HG03439 (cell line): Measurements from ENCODE around the gene CELF1.

ENCODE experiments used
- ATAC-seq: cut with Tn5 transposase; IDR thresholded peaks from one replicate; pipeline ENCODE4 v1.9.1; 2021; ENCODE audit warnings: mild to moderate bottlenecking, moderate library complexity; ENCODE audit not compliant: unreplicated experiment

The CELF1 gene

DNA sequence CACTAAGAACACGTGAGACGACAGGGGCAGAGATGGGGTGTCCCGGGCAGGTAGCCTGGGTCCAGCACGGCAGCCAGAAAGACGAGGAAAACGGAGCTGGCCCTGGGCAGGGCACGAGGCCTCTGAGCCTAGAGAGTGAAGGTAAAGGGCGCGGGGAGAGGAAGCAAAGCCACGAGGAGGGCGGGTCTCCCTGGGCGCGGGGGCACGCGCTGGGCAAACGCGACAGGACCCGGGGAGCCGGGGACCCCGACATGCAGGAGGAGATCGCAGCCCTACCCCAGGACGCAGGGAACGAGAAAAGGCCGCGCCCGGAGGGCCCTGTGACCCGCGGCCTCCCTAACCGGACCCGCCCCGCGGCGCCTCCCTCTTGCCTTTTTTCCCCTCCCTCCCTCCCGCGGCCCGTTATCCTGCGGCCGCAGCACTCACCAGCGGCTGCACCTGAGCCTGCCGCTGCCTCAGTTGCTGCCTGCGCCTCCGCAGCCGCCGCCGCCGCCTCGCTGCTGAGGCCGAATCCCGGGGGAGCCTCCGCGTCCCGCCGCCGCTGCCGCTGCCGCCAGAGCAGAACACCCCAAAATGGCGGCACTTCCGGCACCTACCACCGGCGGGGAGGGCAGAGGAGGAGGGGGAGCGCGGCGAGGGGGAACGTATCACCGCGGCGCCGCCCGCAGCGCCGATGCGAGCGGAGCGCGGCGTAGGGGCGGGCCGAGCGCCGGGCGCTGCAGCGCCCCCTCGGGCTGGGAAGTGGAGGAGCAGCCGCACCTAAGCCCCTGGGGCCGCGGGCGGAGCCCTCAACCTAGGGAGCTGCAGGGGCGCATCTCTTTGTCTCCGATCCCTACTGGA is at the start of gene CELF1:
TSS of gene CELF1 (minus strand) at position 567 of the 840 bp plus-strand sequence. CDS start 53,609 bp downstream, outside the sequence.
- peak; percentile 96 for ATAC-seq

DNA sequence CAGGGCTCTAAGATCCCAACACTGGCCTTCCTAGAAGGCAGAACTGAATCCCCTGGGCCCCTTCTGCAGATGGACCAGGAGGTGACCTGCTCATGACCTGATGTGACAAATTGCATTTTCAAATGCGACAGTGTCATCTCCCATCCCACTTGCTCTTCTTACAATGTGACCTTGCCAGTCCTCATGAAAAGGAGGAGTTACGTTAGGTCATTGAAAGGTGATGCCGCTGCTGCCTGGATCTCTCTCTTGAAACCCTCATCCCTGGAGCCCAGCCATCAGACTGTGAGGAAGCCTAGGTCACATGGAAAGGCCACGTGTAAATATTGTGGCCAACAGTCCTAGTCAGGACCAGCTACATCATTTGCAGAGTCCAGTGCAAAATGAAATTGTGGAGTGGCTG is 47.0 kb upstream of the CELF1 start:
- no peak for ATAC-seq

DNA sequence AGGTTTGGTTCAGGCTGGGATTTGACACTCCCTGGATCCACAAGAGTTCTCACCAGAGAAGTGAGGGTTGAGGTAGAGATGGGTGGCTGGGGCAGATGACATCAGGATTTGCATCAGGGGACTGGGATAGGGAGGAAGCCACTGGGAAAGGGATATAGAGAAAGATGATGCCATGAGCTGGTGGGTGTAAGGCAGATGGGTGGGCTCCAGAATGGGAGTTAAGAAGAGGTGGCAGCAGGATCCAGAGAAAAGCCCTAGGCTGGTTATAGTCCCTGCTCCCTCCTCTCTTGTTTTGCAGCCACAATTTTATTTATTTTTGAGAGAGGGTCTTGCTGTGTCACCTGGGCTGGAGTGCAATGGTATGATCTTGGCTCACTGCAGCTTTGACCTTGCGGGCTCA is 43.0 kb upstream of the CELF1 start:
- no peak for ATAC-seq

DNA sequence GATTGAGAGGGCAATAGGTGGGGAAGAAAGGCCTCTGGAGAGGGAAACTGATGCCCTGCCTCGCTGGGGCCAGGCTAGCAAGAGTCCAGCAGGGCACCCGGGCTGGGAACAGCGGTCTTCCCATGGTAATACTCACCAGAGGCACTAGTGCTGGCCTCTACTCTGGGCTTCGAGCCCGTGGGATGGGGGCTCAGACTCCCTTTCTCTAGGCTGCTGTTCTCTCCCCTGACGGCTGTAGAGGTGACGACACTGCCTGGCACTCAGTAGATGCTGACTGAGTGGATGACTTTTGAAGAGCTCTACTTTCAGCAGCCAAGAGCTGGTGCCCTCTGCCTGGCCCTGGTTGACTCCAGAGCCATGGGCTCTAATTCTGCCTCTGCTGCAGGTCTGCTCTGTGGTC is 42.1 kb upstream of the CELF1 start:
- no peak for ATAC-seq

DNA sequence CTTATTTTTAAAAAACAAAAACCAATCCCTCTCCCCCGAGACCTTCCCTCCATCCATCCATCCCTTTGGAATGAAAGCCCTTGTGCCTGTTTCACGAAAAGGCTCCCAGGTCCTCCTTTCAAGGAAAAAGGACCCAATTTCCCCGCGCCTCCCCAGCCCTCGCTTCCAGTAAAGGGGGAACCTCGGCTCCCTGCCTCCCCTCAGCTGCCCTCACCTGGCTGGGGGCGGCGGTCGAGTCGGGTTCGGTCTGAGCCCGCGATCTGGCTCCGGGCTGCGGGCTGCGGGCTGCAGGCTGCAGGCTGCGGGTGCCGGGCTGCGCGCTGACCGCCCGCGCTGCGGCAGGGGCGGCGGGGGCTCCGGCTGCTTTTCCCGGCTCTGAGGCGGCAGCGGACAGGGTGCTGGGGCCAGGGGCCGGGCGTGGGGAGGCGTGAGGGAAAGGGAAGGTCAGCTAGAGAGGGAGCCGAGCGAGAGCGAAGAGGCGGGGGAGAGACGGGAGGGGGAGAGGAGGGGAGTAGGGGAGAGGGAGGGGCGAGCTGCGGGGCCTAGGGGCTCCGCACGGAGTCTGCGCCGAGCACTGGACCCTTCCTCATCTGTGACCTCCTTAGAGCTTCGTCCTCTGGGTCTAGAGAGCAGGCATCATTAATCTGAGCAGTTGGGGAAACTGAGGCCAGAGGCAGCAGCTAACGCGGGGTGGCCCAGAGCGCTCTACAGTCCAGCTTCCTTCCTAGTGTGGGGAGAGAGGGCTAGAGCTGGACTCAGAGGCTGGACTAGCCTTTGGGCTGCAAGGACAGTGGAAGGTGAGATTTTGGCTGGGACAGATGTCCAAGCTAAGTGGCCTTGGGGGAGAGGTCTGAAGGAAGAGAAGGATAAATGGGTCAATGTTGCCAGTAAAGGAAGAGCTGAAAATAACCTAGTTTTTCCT is 41.3 kb upstream of the CELF1 start, which contains the start of gene C1QTNF4:
TSS of gene C1QTNF4 (minus strand) at position 478 of the 922 bp plus-strand sequence. CDS start 3,601 bp downstream, outside the sequence.
- ATAC-seq: no peak

DNA sequence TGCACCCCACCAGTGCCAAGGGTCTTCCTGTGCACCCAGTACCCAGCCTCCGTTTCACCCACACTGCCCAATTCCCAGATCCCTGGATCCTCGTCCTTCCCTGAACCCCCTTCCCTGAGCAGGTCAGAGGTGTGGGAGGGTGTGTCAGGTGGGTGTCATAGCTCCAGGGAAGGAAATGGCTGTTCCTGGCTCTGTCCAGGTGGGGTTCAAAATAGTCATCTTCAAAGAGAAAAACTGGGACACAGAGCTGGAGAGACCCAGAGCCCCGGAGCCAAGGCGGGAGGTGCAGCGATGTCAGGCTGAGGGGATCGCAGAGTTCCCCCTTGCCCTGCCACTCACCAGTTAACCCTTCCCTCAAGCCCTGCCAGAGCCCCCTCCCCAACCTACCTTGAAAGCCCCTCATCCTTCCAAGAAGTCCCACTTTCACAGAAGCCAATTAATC is 40.6 kb upstream of the CELF1 start:
- no peak for ATAC-seq

DNA sequence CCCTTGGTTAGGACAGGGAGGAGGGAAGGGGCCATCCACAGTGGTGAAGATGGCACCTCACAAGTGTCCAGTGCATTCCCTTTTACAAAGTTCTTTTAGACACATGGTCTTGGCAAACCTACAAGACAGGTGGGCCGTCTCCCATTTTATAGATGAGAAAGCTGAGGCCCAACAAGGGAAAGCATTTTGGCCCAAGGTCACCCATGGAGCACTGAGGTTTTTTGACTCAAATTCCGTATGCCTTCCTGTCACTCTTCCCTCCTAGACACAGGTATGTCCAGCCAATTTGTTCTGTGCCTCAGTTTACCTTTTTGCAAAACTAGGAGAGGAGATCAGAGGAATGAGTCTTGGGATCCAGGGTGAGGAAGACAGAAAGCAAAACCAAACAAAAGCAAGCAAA is 40.0 kb upstream of the CELF1 start:
- no peak for ATAC-seq

DNA sequence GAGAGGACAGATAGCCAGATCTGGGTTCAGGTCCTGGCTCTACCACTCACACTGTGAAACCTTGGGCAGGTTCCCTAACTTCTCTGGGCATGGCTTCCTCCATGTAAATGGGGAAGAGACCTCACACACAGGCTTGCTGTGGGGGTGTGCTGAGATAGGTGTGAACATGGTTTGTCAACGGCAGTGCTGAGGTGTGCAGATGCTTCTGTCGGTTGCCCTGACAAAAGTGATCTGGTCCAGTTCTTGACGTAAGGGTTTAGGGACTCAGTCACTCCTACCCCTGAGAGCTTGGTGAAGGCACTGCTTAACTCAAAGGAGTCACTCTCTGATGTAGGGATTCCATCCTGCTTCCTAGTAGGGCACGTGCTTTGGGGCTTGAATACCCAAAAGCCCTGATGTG is 39.3 kb upstream of the CELF1 start:
- no peak for ATAC-seq

DNA sequence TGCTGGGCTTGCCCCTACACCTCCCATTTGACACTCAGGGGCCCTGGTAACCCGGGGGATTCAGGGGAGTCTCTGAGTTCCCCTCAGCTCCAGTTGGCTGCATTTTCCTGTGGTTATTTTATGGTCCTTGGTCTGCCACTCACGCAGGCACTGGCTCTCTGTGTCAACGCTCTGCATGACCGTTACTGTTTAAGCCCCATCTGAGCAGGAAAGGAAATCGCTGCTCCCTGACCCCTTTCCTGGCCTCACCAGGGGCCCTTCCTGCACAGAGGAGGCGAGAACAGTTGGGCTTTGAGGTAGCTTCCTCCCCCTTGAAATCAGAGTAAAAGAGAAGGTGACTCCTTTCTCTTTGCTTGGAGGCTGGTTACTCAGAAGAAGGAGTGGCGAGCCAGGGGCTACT is 38.8 kb upstream of the CELF1 start:
- ATAC-seq: no peak

DNA sequence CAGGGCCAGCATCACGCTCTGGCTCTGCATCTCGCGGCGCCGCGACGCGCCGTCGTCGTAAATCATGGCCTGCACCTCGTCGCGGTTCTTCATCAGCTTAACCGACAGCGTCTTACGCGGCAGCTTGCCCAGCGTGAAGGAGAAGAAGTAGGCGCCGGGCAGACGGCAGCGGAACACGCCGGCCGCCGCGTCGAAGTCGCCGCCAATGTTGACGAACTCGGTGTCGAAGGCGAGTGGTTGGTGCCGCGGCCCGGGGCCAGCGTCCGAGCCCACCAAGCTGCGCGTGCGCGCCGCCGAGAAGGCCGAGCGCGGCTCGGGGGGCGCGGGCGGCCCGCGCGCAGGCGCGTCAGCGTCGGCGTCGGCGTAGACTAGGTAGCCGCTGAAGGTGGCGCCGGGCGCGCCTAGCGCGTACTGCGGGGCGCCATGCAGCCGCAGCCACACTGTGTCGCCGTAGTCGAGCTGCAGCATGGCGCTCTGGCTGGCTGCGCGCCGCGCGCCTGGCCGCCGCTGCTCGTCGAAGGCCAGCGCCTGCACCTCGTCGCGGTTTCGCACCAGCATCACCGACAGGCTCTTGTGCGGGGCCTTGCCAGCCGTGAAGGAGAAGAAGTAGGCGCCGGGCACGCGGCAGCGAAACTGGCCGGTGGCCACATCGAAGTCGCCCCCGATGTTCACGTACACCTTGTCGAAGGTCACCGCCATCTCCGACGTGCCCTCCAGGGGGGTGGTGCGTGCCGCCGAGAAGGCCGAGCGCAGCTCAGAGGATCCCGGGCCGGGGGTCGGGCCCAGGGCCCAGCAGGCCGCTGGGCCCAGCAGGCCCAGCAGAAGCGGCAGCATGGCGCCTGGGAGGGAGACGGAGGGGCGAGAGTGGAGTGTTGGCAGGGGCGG is 37.3 kb upstream of the CELF1 start:
- no peak for ATAC-seq

DNA sequence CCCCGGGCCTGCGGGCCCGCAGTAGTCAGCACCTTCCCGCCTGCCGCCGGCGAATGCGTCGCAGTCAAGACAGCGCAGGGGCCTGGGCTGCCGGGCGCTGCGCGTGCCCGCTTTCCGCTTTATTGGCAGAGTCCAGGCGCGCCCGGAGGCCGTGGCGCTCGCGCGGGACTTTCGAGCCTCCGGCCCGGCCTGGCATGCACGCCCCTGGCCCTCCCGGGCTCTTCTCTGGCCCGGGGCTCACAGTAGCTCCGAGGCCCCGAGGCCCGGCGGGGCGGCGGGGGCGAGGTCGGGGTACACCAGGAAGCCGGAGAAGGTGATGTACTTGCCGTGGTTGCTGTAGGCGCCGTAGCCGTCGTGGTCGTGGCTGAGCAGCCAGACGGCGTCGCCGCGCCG is 36.6 kb upstream of the CELF1 start:
- no peak for ATAC-seq

DNA sequence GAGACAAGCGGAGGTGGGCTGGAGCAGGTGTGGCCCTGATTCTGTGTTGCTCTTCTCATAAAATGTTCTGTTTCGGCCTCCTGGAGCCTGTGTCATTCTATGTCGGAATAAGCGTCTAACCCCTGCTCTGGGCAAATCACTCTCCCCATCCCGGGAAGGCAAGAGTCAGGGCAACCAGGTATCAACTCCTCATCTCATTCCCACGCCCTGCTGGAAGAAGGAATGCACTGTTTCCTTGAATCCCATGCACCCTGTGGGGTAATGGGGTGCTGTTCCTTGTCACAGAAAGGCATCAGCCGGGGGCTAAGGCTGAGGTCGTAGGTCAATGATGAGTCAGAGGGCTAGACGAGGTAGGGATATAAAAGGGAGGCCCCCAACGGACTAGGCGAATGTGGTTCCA is 36.2 kb upstream of the CELF1 start:
- no peak for ATAC-seq

DNA sequence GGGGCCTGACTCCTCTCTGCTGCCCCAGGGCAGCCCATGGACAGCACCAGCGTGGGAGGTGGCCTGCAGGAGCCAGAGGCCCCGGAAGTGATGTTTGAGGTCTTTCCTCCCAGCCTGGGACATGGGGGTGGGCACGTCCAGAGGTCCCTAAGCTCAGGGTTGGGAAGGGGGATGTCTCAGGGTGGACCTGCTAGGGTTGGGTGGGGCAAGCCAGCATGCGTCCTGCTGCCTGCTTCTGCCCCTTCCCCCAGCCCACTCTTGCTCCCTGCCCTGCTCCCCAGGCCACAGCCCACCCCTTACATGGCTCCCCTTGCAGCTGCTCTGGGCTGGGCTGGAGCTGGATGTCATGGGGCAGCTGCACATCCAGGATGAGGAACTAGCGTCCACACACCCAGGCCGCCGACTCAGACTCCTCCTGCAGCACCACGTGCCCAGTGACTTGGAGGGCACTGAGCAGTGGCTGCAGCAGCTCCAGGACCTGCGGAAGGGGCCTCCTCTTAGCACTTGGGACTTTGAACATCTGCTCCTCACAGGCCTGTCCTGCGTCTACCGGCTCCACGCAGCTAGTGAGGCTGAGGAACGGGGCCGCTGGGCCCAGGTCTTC is 34.9 kb upstream of the CELF1 start:
- no peak for ATAC-seq

DNA sequence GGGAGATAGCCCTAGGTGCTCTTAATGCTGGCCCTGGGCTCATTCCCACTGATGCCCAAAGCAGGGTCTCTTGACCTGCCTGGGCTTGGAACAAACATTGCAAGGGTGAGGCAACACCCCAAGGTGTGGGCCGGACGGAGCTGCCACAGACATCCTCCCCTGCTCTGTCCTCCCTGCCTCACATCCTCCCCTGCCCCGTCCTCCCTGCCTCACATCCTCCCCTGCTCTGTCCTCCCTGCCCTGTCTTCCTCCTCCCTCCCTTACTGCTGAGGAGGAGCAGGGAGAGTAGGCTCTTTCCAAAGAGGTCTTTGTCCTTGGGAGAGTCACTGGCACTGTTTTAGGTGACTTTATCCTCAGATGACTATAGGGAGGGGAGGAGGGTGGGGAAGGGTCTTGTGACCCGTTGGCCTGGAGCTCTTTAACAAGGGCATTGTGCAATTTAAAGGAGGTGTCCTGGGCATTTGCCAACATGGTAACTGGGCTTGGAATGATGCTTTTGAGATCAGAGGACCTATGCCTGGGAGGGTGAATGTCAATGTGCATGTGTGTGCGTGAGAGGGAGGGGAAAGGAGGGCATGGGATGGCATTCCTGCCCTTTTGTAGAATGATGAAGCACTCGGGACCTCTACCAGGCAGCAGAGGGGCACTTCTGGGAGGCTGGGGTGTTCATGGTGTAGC is 34.2 kb upstream of the CELF1 start:
- ATAC-seq: no peak

DNA sequence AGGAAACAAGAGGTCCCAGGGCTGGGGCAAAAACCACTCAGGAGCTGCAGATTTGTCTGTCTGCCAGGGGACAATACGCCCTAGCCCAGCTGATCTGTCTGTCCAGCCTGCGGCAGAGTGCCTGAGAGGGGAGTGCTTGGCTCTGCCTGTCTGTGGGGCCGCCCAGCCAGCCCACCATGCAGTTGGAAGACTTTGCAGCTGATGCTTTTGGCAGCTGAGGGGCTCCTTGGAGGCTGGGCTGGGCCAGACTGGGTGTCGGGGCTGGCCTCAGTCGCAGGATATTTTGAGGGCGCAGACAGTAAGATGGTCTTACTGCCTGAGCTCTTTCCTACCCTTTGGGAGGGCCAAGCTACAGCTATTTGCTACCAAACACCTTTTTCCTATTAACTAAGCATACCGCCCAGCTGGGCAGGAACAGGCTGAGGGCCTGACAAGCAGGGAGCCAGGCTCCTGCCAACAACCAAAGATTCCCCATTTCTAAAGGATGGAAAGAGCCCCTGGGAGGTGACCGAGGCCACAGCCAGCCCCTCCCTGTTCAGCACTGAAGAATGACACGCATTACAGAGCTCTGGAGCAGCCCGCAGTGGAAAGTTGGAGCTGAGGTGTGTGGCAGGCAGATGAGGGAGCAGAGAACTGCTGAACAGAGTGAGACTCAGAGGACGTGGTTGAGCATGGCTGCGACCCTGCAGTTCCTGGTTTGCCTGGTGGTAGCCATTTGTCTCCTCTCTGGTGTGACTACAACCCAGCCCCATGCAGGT is 33.3 kb upstream of the CELF1 start, which contains the start of gene FAM180B:
TSS of gene FAM180B (plus strand) at position 581 of the 758 bp plus-strand sequence. CDS start at position 672, 91 bp downstream.
- no peak for ATAC-seq

DNA sequence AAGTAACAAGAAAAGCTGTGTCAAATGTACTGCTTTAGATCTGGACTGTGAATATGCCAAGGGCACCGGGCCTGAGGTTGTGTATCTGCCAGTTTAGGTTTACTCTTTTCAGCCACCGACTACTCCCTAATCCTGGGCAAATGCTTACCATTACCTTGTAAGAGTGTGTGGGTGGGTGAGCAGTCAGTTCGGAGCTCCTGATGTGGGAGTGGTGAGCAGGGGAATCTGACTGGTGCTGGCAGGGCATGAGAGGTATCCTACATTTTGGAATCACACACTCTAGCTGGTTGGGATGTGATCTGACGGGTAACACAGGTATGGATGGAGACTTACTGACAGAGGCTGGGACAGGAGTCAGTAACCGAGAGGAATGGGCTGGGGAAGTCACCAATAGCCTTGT is 30.9 kb upstream of the CELF1 start:
- no peak for ATAC-seq

DNA sequence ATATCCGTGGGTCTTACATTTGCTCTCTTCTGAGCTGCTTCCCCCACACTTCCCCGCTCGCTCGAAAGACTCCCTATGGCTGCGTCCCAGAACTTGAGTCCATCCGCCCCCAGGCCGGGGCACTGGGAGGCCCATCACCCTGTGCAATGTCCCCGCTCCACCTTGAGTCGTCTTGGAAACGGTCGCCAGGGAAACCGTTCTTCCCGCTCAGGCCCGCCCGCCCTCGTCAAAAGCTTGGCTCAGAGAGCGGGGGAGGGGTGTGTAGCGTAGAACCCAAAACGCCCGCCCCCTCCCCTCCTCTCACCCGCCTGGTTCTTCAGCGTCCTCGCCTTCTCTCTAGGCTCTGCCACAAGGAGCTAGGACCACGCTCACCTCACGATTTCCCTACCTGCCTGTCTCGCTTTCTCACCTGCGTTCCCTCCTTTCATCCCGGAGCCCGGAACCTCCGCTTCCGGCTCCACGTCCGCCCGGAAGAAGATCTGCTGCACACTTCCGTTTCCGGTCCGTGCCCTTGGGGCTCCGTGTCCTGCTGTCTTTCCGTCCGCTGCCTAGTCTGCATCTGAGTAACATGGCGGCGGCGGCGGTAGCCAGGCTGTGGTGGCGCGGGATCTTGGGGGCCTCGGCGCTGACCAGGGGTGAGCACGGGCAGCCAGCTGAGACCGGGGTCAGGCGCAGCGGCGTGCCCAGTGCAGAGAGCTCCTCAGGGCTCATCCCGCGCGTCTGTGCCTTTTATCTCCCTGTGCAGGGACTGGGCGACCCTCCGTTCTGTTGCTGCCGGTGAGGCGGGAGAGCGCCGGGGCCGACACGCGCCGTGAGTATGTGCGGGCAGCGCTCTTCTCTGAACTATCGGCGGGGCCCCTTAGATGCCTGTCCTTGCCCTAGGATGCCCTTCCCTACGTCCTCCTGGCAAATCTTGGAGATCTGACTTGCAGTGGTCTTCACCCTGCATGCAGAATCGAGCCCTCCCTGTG is 25.9 kb upstream of the CELF1 start, which contains the start of the genes KBTBD4 and NDUFS3:
TSS of gene KBTBD4 (minus strand) at position 447 of the 971 bp plus-strand sequence. CDS start at position 428, 19 bp downstream.
TSS of gene NDUFS3 (plus strand) at position 551 of the 971 bp plus-strand sequence. CDS start at position 569, 18 bp downstream.
- ATAC-seq: peak; percentile 91
